ENCODE data around the gene XYLT2.
"Not testable (repeated sequence)": the region's sequence is repeated elsewhere in the genome, so short reads cannot be mapped to it uniquely, and the experiment has no call there.

XYLT2 gene

GRCh38 chr17:50397111-50397918 lies 51.4 kb downstream of the XYLT2 start, which contains the start of gene LRRC59:
Gene LRRC59 (minus strand): TSS chr17:50397523. CDS start chr17:50397317, 206 bp downstream.
- DNase-seq: peak; percentile 85

DNA sequence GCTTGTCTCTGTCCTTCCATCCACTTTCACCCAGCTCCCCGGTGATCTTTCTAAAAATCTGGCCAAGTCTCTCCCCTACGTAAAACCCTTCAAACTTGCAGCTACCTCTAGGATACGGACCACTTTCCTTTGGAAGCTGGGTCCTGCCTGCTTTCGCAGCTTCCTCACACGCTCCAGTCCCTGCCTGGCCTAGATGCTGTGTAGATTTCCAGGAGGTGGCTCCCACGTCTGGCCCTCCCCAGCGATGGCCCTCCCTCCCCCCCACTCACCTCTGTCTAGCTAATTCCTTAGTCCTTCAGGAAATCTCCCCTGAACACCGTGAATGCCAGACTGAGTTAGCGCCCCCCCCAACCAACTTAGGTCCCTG lies 52.0 kb downstream of the XYLT2 start:
- DNase-seq: no peak

DNA sequence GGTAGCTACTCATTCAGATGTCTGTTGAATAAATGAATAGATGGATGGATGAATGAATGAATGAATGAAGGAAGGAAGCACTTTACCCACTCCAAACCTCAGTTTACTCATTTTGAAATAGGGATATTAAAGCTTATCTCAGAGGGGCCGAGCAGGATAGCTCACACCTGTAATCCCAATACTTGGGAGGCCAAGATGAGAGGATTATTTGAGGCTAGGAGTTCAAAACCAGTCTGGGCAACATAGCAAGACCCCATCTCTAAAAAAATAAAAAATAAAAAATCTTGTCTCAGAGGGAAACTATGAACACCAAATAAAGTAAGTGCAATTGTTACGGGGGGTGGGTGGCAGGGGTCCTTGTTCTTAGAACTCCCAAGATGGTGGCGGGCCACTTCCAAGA lies 52.7 kb downstream of the XYLT2 start:
- DNase-seq: not testable (repeated sequence)

GRCh38 chr17:50399591-50399990 lies 53.7 kb downstream of the XYLT2 start:
- DNase-seq: not testable (repeated sequence)

GRCh38 chr17:50405351-50405750 lies 59.4 kb downstream of the XYLT2 start:
- not testable (repeated sequence) for DNase-seq

DNA sequence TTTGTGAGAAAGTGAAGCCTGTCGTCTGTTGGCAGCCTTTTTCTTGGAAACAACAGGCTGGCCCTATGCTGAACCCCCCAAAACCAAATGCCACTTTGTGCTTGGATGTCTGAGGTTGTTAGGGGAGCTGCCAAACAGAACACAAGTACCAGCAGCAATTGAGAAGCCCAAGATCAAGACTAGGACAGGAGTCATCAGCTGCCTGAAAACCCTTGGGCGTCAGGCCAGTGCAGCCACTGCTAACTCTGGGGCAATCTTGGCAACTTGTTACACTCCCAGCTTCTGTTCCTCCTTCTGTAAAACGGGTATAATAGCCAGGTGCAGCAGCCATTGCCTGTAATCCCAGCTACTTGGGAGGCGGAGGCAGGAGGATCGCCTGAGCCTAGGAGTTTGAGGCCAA lies 60.7 kb downstream of the XYLT2 start:
- DNase-seq: no peak

GRCh38 chr17:50407921-50408320 lies 62.0 kb downstream of the XYLT2 start:
- DNase-seq: no peak
